Right lobe of liver (tissue), 4 donors: ENCODE measurements around the gene SLC22A23.

Experiments
- CTCF ChIP-seq, 4 donors: fragments of 200-600 bp in 3 of 4; fragments of 450-650 bp in 1 of 4; IDR thresholded peaks; one replicate each; pipeline versions ENCODE4 v1.5.1 to v1.8.0; 2016 to 2022; ENCODE audit warnings: antibody characterized with exemption in 4 of 4, mild to moderate bottlenecking in 2 of 4
- POLR2A ChIP-seq: fragments of 450-650 bp; IDR thresholded peaks from one replicate; pipeline ENCODE4 v1.6.1; 2017; ENCODE audit warnings: antibody characterized with exemption, mild to moderate bottlenecking
- donor health status: DM: no; HTN: no; CAD: no.
- donor health status: DM: no; HTN: no; CAD: no.
- donor health status: DM: no; HTN: yes; CAD: no.

GRCh38 chr6:3310703-3311102 lies 146.1 kb downstream of the SLC22A23 start:
- TF ChIP-seq POLR2A (no peak), CTCF (IDR thresholded peaks at IDR 0.05) (no peak)
